ENCODE data around the gene KRTAP4-16. TPM values are rescaled to one million over a fixed set of nuclear protein-coding genes. Genes with fewer than 3 reads are reported as not detected.

KRTAP4-16 gene
- total RNA-seq, 1 experiment from 2014 or later: not detected

- no peak for ATAC-seq
- no TSS peak for BruUV-seq (replicated peaks)
- no peak overlapping the region for H2AFZ ChIP-seq (ENCODE audit: low read depth, low read length, poor library complexity, severe bottlenecking)
- H3K4me3 ChIP-seq (replicated peaks in 1 of 2; ENCODE audit: low read depth in 1 of 2, low read length in 2 of 2): no peak overlapping the region
- RAD21 ChIA-PET (ENCODE audit: low non-redundant PET in 1 of 2, low total read pairs in 2 of 2, uncharacterized antibody in 2 of 2, unreplicated experiment in 2 of 2): no interaction called here
- peaks cover 0 to 9% of the 10 kb centered on the region in 2 experiments; a peak in 1 of 4 replicates for H3K36me3 ChIP-seq (ENCODE audit: control insufficient read depth in 1 of 2, insufficient read depth in 2 of 2, low read length in 2 of 2)
- H3K4me1 ChIP-seq (ENCODE audit: control insufficient read depth in 1 of 2, insufficient read depth in 2 of 2, low read length in 2 of 2): peaks cover 0 to 39% of the 10 kb centered on the region in 2 experiments; a peak in 2 of 4 replicates
- TF ChIP-seq POLR2AphosphoS5 (IDR thresholded peaks at IDR 0.05; ENCODE audit: low read depth, low read length) (no peak), CTCF (IDR thresholded peaks at IDR 0.05 in 2 of 3, conservative IDR thresholded peaks at IDR 0.05 in 1 of 3; ENCODE audit: borderline replicate concordance in 1 of 3, insufficient read depth in 1 of 3, low read depth in 2 of 3, low read length in 2 of 3) (no peak), ZBTB33 (IDR thresholded peaks at IDR 0.05; ENCODE audit: extremely low read depth, insufficient replicate concordance, low read length) (no peak), EGR1 (IDR thresholded peaks at IDR 0.05; ENCODE audit: low read depth) (no peak), ELF1 (IDR thresholded peaks at IDR 0.05; ENCODE audit: borderline replicate concordance, low read depth) (no peak), CBX3 (IDR thresholded peaks at IDR 0.05; ENCODE audit: low read depth) (no peak), SIN3A (IDR thresholded peaks at IDR 0.05; ENCODE audit: low read depth) (no peak), SRF (IDR thresholded peaks at IDR 0.05; ENCODE audit: low read depth) (no peak), EZH2 (IDR thresholded peaks at IDR 0.05) (no peak), ZNF274 (IDR thresholded peaks at IDR 0.05; ENCODE audit: low read depth, low read length) (no peak), ZFX (IDR thresholded peaks at IDR 0.05) (no peak), JUND (IDR thresholded peaks at IDR 0.05) (no peak), RAD21 (IDR thresholded peaks at IDR 0.05; ENCODE audit: low read depth) (no peak), REST (IDR thresholded peaks at IDR 0.05; ENCODE audit: low read depth) (no peak)
- intact Hi-C loops (cut with micrococcal nuclease): no loop called here
- no peak overlapping the region for H3K9ac ChIP-seq (ENCODE audit: low read length)
- no peaks in the 10 kb centered on the region for H3K27me3 ChIP-seq (ENCODE audit: insufficient read depth, low read length)
- POLR2A ChIA-PET: no interaction called here
- no peak overlapping the region for H3K4me2 ChIP-seq (ENCODE audit: low read length)
- no peaks in the 10 kb centered on the region for H4K20me1 ChIP-seq (ENCODE audit: insufficient read depth)
- CTCF ChIA-PET: no interaction called here
- DNase-seq (ENCODE audit: low read depth, low spot score): no peak
- H3K79me2 ChIP-seq (ENCODE audit: insufficient read depth, low read length): no peaks in the 10 kb centered on the region
- H3K9me3 ChIP-seq (ENCODE audit: control insufficient read depth in 1 of 2, insufficient read depth in 1 of 2, low read depth in 1 of 2, low read length in 2 of 2): peaks cover 0 to 19% of the 10 kb centered on the region in 2 experiments; a peak in 1 of 4 replicates
- H3K9me2 ChIP-seq (ENCODE audit: insufficient read depth): no peaks in the 10 kb centered on the region
- H3K27ac ChIP-seq (ENCODE audit: low read depth, low read length): no peak overlapping the region
Measured at GRCh38 chr17:41126412-41126811, 24.4 kb upstream of the KRTAP4-16 start.
